HG02884 (cell line): ENCODE measurements around the gene LRRC49.

Experiments
- ATAC-seq: cut with Tn5 transposase; IDR thresholded peaks from one replicate; pipeline ENCODE4 v1.9.1; 2021; ENCODE audit warnings: mild to moderate bottlenecking, moderate library complexity; ENCODE audit not compliant: unreplicated experiment

Gene LRRC49

DNA sequence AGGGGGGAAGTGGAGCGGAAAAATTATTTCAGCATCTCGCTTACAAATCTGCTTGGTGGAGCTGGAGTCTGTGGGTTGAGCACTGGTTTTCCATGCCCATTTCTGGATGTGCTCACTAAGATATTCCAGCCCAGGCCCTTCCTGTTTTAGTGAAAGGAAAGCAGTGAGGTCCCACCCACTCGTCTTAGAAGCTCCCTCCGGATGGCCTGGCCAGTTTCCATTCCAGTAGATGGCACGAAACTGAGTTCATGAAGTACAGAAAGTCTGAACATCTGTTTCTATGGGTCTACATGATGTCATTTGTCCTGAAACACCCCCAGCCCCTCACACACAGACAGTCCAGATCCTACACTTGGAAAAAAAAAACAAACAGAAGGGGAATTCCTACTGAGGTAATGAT is 190.7 kb downstream of the LRRC49 start:
- ATAC-seq = no peak

DNA sequence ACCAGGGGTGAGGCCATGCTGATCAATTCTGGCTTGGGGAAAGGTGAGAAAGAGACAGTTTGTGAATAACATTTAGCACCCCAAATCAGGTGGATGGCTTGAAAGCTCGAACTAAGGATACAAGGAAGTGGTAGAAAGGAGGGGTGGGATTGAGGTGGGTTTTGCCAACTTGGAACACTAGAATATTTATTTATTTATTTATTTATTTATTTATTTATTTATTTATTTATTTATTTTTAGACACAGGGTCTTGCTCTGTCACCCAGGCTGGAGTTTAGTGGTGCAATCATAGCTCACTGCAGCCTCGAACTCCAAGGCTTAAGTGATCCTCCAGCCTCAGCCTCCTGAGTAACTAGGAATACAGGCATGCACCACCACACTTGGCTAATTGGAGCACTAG is 191.6 kb downstream of the LRRC49 start:
- ATAC-seq = no peak

DNA sequence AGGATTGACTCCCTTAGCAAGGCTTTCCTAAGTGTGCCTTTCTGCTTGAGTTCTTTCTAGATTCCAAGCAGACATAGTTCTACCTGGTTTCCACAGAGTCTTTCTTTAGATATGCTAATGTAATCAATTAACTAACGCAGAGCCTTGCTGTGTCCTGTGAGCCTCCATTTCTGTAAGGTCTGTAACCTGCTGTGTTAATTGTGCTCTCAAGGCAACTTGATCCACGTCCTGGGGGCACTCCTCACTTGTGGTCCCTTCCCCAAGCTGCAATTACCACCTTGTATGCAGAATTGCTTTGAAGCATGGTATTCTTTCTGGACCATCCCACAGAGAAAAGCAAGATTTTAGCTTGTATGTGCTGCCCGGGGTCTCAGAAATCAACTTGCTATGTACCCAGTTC is 193.2 kb downstream of the LRRC49 start:
- no peak for ATAC-seq

DNA sequence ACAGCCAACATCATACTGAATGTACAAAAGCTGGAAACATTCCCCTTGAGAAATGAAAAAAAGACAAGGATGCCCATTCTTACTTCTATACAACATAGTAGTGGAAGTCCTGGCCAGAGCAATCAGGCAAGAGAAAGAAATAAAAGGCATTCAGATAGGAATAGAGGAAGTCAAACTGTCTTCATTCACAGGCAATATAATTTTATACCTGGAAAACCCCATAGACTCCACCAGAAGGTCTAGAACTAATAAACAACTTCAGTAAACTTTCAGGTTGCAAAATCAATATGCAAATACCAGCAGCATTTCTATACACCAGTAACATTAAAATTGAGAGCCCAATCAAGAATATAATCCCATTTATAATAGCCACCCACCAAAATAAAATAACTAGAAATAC is 195.5 kb downstream of the LRRC49 start:
- ATAC-seq = no peak

DNA sequence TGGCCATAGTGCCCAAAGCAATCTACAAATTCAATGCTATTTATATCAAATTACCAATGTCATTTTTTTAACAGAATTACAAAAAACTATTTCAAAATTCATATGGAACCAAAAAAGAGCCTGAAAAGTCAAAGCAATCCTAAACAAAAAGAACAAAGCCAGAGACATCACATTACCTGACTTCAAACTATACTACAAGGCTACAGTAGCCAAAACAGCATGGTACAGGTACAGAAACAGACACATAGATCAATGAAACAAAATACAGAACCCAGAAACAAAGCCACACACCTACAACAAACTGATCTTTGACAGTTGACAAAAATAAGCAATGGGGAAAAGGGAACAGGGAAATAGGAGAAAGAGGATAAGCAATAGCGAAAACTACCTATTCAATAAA is 196.1 kb downstream of the LRRC49 start:
- ATAC-seq = no peak

DNA sequence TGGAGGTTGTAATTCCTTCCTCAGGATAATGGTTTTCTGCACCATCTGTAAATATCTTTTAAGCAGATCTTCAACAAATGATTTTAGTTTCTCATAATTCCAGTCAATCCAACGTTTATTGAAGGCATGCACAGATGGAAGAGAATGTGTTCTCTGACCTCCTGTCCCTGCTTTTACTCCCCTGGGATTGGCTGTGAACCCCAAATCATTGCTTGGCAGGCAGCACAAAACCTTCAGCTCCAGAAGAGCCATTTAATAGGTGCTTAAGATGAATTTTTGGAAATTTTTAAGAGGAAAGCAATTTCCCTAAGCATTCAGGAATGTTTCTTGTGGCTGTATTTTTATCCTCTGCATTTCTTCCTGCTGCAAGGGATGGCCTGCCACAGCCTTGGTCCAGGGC is 197.2 kb downstream of the LRRC49 start:
- ATAC-seq = no peak

DNA sequence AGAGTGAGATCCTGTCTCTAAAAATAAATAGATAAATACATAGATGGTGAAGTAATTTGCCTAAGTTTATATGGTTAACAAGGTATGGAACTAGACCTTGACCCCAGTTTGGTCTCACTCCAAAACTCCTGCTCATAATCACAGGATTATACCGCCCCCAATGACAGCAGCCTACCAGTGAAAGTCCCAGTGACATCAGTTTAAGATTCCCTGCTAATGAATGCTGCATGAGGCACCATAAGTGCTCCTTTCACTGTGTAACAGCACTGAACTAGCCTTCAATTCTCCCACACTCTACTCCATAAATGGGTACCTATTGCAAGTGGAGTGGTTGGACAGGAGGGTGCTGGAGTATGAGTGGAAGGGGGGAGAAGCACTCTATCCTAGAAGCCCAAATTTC is 199.0 kb downstream of the LRRC49 start:
- no peak for ATAC-seq

DNA sequence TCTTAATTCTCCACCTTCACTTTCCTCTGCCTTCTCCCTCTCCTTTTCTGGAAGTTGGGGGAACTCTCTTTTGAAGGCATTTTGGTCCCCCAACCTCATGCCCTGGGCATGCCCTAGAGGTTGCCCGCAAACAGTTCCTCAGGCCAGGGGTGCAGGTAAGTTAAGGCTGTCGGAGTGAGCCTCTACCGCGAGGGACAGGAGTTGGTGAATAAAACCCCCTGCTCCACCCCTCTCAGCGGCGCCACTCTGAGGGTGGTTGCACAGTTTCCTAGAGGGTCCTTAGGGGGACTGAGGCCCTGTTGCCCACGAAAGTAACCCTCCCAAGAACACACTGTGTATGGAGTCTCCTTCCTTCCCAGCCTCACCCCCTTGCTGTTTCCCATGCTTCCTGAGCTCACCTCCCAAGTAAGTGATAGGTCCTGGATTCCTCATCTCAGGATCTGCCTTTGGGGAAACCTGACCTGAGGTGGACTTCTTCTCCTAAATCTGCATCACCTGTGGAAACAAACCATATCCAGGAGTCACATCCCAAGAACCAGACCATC is 199.5 kb downstream of the LRRC49 start:
- no peak for ATAC-seq

DNA sequence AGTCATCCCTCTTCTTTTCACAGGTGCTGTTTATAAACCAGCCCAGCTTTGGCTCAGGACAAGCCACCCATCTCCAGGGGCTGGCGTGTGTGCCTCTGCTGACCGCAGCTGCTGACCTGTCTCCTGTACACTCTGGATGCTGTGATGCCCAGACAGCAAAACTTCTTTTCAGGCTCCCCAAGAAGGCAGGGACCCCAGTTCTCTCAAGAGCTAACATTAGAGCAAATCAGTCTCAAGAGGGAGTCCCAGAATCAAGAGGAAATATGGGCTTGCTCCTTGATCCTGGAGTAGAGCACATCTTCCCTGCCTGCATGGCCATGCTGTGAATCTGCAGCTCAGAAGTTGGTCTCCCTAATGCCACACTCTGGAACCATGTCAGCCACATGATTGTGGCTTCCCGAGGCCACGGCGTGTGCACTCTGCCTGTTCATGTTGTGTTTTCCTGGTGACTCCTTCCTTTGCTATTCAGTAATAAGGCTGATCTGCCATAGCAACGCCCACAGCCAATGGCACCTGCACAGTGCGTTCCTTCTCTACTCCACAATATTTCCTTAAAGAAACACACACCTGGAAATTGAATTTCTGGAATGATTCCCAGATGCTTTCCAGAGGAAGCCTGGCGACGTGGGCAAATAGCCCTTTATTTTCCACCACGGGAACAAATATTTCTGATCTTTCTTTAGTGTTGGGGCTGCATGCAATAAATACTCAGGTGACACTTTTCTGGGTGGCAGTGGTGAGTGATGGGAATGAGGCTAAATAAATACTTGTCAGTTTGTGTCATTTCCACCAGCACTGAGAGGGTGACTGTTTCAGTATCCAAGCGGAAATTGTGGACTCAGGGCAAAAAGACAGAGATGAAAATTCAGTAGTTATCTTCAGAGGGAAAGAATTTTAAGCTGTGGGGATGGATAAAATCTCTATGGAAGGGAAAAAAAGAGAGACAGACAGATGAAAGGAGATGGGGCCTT is 200.7 kb downstream of the LRRC49 start:
- ATAC-seq = no peak

DNA sequence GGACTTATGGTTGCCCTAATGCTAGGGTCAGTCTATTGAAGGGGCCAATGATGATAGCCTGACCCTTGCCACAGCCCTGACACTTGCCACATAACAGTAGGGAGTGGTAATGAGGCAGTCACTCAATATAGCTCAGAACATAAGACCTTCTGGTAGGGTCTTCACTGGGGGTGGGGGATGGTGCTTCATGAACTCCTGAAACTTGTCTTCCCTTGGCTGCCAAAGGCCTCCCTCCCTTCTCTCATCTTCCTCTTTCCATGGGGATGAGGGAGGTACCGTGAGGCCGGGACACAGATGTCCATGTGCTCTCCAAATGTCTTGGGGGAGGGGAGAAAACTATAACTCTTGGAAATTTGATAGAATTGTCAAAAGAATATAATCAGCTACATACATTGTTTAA is 201.5 kb downstream of the LRRC49 start:
- no peak for ATAC-seq

DNA sequence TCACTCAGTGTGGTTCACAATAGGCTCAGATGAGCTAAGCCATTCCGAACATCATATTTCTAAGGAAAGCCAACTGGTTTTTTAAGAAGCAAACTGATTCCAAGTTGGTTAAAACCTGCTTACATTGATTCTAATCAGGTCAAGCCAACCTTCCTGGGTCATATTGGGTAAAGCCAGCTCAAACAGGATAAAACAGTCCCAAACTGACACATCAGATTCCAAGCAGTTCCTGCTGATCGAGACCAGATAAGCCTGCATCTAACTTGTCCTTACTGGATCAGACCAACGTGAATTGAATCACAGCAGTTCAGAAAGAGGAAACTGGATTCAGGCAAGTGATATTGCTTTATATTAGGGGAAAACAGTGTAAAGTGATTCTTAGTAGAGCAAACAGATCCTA is 204.1 kb downstream of the LRRC49 start:
- no peak for ATAC-seq

DNA sequence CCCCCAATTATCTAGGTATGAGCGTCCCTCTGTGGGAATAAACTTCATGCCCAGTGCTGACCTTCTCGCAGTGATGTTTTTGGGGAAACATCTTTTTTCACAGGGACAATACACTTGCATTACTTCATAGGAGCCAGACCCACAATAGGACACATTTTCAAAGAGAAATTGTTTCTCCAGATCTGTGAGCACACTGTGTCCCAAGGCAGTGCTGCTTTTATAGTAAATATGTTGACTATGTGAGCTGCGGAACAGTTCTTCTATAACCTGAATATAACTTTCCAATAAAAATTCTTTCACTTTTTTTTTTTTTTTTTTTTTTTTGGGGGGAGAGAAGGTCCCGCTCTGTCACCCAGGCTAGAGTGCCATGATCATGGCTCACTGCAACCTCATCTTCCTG is 205.3 kb downstream of the LRRC49 start:
- ATAC-seq = no peak

DNA sequence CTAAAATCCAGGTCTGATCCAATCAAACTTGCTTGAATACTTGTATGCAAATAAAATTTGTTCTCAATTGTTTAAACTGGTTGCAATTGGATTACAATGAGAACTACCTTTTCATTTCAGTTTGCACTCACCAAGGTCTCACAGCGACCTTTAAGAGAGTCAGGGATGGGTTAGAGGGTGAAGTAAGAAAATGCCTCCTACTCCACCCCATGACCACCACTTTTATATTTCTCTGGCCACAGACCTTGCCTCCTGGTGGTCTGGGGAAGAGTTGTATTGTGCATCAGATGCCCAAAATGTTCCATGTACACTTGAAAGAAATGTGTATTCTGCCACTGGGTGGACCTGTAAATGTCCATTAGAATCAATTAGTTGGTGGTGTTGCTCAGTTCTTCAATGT is 206.3 kb downstream of the LRRC49 start:
- no peak for ATAC-seq
